ENCODE data around the gene SLC22A23.

SLC22A23 gene

GRCh38 chr6:3251462-3252314, 205.2 kb downstream of the SLC22A23 start (continued):
- TF ChIP-seq, protein P1, sequence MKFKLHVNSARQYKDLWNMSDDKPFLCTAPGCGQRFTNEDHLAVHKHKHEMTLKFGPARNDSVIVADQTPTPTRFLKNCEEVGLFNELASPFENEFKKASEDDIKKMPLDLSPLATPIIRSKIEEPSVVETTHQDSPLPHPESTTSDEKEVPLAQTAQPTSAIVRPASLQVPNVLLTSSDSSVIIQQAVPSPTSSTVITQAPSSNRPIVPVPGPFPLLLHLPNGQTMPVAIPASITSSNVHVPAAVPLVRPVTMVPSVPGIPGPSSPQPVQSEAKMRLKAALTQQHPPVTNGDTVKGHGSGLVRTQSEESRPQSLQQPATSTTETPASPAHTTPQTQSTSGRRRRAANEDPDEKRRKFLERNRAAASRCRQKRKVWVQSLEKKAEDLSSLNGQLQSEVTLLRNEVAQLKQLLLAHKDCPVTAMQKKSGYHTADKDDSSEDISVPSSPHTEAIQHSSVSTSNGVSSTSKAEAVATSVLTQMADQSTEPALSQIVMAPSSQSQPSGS (tag by site-specific recombination; IDR thresholded peaks at IDR 0.05; ENCODE audit: low read depth) = no peak
- TF ChIP-seq ZNF404 (tag by site-specific recombination; IDR thresholded peaks at IDR 0.05) (no peak), ZNF169 (tag by site-specific recombination; IDR thresholded peaks at IDR 0.05) (no peak), ZNF473 (tag by site-specific recombination; IDR thresholded peaks at IDR 0.05) (no peak), ZBTB11 (tag by site-specific recombination; conservative IDR thresholded peaks at IDR 0.05; ENCODE audit: low read depth) (no peak), KLF7 (tag by site-specific recombination; IDR thresholded peaks at IDR 0.05; ENCODE audit: borderline replicate concordance) (peak; percentile 99), ZNF221 (tag by site-specific recombination; IDR thresholded peaks at IDR 0.05; ENCODE audit: borderline replicate concordance) (no peak), ZXDB (tag by site-specific recombination; IDR thresholded peaks at IDR 0.05) (no peak), MEIS1 (CRISPR knock-in tag; IDR thresholded peaks at IDR 0.05; ENCODE audit: borderline replicate concordance) (no peak), ZNF571 (tag by site-specific recombination; IDR thresholded peaks at IDR 0.05) (no peak), ZNF530 (tag by site-specific recombination; IDR thresholded peaks at IDR 0.05; ENCODE audit: low read depth) (no peak), ZNF549 (tag by site-specific recombination; IDR thresholded peaks at IDR 0.05) (no peak), ZNF174 (tag by site-specific recombination; IDR thresholded peaks at IDR 0.05) (no peak), ZBTB1 (tag by site-specific recombination; IDR thresholded peaks at IDR 0.05) (no peak), ZNF112 (tag by site-specific recombination; IDR thresholded peaks at IDR 0.05) (no peak), ZSCAN18 (tag by site-specific recombination; IDR thresholded peaks at IDR 0.05) (no peak), ZNF621 (tag by site-specific recombination; IDR thresholded peaks at IDR 0.05) (no peak), ZNF837 (tag by site-specific recombination; IDR thresholded peaks at IDR 0.05) (no peak), ZBTB17 (tag by site-specific recombination; IDR thresholded peaks at IDR 0.05) (peak; percentile 82), SALL2 (tag by site-specific recombination; IDR thresholded peaks at IDR 0.05; ENCODE audit: borderline replicate concordance) (no peak), SCRT1 (tag by site-specific recombination; IDR thresholded peaks at IDR 0.05; ENCODE audit: borderline replicate concordance) (no peak), SP7 (tag by site-specific recombination; IDR thresholded peaks at IDR 0.05) (peak; percentile 52; the same call in 1 of the 2 replicates), WT1 (tag by site-specific recombination; IDR thresholded peaks at IDR 0.05) (0 out of 2 replicates have a peak, but pooled peaks have one; percentile 24), EGR2 (tag by site-specific recombination; IDR thresholded peaks at IDR 0.05; ENCODE audit: low read depth) (no peak), ZNF184 (tag by site-specific recombination; IDR thresholded peaks at IDR 0.05) (0 out of 2 replicates have a peak, but pooled peaks have one; percentile 39)
- TF ChIP-seq, protein P2, sequence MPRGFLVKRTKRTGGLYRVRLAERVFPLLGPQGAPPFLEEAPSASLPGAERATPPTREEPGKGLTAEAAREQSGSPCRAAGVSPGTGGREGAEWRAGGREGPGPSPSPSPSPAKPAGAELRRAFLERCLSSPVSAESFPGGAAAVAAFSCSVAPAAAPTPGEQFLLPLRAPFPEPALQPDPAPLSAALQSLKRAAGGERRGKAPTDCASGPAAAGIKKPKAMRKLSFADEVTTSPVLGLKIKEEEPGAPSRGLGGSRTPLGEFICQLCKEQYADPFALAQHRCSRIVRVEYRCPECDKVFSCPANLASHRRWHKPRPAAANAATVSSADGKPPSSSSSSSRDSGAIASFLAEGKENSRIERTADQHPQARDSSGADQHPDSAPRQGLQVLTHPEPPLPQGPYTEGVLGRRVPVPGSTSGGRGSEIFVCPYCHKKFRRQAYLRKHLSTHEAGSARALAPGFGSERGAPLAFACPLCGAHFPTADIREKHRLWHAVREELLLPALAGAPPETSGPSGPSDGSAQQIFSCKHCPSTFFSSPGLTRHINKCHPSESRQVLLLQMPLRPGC (tag by site-specific recombination; IDR thresholded peaks at IDR 0.05) = no peak
- TF ChIP-seq, protein P3, sequence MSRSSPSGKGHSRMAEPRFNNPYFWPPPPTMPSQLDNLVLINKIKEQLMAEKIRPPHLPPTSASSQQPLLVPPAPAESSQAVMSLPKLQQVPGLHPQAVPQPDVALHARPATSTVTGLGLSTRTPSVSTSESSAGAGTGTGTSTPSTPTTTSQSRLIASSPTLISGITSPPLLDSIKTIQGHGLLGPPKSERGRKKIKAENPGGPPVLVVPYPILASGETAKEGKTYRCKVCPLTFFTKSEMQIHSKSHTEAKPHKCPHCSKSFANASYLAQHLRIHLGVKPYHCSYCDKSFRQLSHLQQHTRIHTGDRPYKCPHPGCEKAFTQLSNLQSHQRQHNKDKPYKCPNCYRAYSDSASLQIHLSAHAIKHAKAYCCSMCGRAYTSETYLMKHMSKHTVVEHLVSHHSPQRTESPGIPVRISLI (tag by site-specific recombination; IDR thresholded peaks at IDR 0.05) = no peak
- TF ChIP-seq, protein P4, sequence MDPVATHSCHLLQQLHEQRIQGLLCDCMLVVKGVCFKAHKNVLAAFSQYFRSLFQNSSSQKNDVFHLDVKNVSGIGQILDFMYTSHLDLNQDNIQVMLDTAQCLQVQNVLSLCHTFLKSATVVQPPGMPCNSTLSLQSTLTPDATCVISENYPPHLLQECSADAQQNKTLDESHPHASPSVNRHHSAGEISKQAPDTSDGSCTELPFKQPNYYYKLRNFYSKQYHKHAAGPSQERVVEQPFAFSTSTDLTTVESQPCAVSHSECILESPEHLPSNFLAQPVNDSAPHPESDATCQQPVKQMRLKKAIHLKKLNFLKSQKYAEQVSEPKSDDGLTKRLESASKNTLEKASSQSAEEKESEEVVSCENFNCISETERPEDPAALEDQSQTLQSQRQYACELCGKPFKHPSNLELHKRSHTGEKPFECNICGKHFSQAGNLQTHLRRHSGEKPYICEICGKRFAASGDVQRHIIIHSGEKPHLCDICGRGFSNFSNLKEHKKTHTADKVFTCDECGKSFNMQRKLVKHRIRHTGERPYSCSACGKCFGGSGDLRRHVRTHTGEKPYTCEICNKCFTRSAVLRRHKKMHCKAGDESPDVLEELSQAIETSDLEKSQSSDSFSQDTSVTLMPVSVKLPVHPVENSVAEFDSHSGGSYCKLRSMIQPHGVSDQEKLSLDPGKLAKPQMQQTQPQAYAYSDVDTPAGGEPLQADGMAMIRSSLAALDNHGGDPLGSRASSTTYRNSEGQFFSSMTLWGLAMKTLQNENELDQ (tag by site-specific recombination; IDR thresholded peaks at IDR 0.05; ENCODE audit: low read depth) = no peak
